ENCODE results near the gene PAFAH1B1.

GRCh38 chr17:2656283-2656682 is 62.8 kb downstream of the PAFAH1B1 start:
- TF ChIP-seq CTCF (IDR thresholded peaks at IDR 0.05) (no peak), POLR2A (IDR thresholded peaks at IDR 0.05) (no peak)
